Upper lobe of right lung (tissue), 1 donor: ENCODE data around the gene PEAK1. TPM values are rescaled to one million over a fixed set of nuclear protein-coding genes. Genes with fewer than 3 reads are reported as not detected.

Source experiments
- ATAC-seq: fragments of 200-7000 bp; cut with Tn5 transposase; one replicate; pipeline ENCODE4 v1.9.1; 2020; ENCODE audit warnings: mild to moderate bottlenecking, moderate library complexity
- DNase-seq: peaks from one replicate; pipeline ENCODE4 v3.0.0-alpha.2; 2020
- H3K27ac ChIP-seq: fragments of 200-600 bp; one replicate; pipeline ENCODE4 v1.8.0; 2022
- H3K27me3 ChIP-seq: fragments of 200-600 bp; one replicate; pipeline ENCODE4 v1.8.0; 2022; ENCODE audit warnings: mild to moderate bottlenecking
- H3K36me3 ChIP-seq: fragments of 200-600 bp; one replicate; pipeline ENCODE4 v1.8.0; 2022
- H3K4me1 ChIP-seq: fragments of 200-600 bp; one replicate; pipeline ENCODE4 v1.8.0; 2022
- H3K4me3 ChIP-seq: fragments of 200-600 bp; one replicate; pipeline ENCODE4 v1.8.0; 2022; ENCODE audit warnings: mild to moderate bottlenecking
- H3K9me3 ChIP-seq: fragments of 200-600 bp; one replicate; pipeline ENCODE4 v1.8.0; 2022
- intact Hi-C: fragments of 100-400 bp; cut with DNase I; formaldehyde crosslinking; loops from one replicate; pipeline ENCODE4 v1.11.0; 2022
- total RNA-seq: library from RNA; stranded (reverse); fragmentation: NEBNext Ultra II Directional; extraction: Animal tissue kit (Norgen Biotek cat#: 25700); gene quantifications from one replicate; pipeline ENCODE4 v1.2.1, GENCODE V29; 2021
- TF ChIP-seq, protein P1 (sequence below): fragments of 200-600 bp; IDR thresholded peaks from one replicate; pipeline ENCODE4 v1.8.0; 2022; ENCODE audit warnings: antibody characterized with exemption
- donor health status: DM: no; HTN: yes; CAD: no; lungs with severe emphysema.

The PEAK1 gene
- total RNA-seq, 1 donor from 2014 or later = 139 TPM

DNA sequence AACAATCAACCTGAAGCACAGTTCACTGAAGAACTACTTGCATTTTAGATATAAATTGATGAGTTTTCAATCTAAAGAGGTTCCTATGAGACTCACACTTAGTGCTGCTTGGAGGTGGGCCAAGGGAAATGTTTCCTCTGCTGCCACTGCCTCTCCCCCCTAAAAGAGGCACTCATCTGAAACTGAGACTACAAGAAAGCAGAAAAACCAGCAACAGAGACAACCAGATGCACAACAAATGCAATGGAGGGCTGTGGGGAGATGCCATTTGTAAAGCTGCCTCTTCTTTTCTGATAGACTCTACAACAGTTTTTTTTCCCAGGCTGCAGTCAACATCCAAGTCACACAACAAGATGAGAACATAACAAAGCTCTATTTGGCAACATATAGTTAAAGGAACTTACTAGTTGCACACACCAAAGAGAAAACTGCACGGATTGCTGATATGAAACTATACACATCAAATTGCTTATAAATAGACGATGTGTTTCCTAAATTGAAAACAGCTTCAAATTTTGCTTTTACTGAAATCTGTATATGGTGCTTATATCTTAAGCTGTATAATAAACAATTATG is 360.0 kb downstream of the PEAK1 start:
- Histone ChIP-seq H3K4me1 (peaks cover 49% of the 10 kb centered on the region), H3K9me3 (no peaks in the 10 kb centered on the region), H3K36me3 (no peaks in the 10 kb centered on the region), H3K27me3 (no peaks in the 10 kb centered on the region), H3K4me3 (no peak overlapping the region), H3K27ac (no peak overlapping the region)
- intact Hi-C loops = no loop called here
- DNase-seq (no peak), ATAC-seq (peak; percentile 35)
- TF ChIP-seq, protein P1, sequence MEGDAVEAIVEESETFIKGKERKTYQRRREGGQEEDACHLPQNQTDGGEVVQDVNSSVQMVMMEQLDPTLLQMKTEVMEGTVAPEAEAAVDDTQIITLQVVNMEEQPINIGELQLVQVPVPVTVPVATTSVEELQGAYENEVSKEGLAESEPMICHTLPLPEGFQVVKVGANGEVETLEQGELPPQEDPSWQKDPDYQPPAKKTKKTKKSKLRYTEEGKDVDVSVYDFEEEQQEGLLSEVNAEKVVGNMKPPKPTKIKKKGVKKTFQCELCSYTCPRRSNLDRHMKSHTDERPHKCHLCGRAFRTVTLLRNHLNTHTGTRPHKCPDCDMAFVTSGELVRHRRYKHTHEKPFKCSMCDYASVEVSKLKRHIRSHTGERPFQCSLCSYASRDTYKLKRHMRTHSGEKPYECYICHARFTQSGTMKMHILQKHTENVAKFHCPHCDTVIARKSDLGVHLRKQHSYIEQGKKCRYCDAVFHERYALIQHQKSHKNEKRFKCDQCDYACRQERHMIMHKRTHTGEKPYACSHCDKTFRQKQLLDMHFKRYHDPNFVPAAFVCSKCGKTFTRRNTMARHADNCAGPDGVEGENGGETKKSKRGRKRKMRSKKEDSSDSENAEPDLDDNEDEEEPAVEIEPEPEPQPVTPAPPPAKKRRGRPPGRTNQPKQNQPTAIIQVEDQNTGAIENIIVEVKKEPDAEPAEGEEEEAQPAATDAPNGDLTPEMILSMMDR = no peak

DNA sequence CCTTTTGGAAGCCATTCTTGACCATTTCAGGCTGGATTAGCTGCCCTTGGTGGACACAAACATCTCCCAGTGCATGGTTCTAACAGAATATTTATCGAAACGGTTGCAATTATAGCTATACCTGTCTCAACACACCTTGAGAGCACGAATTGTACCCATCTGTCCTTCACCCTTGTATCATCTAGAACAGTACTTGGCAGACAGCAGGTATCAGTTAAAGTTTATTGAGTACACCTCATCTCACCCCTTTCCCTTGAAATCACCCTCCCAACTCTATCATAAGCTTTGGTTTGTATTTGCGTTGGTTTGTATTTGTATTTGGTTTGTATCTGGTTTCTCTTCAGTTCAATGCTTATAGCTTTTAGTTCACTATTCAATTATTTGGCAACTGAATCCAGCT is 361.4 kb downstream of the PEAK1 start:
- intact Hi-C loops = no loop called here
- ATAC-seq (no peak), DNase-seq (no peak)
- no peak overlapping the region for H3K27ac ChIP-seq
- TF ChIP-seq, protein P1 = no peak
- H3K27me3 ChIP-seq = no peaks in the 10 kb centered on the region
- H3K4me1 ChIP-seq = peaks cover 35% of the 10 kb centered on the region
- no peak overlapping the region for H3K4me3 ChIP-seq
- no peaks in the 10 kb centered on the region for H3K9me3 ChIP-seq
- no peaks in the 10 kb centered on the region for H3K36me3 ChIP-seq

DNA sequence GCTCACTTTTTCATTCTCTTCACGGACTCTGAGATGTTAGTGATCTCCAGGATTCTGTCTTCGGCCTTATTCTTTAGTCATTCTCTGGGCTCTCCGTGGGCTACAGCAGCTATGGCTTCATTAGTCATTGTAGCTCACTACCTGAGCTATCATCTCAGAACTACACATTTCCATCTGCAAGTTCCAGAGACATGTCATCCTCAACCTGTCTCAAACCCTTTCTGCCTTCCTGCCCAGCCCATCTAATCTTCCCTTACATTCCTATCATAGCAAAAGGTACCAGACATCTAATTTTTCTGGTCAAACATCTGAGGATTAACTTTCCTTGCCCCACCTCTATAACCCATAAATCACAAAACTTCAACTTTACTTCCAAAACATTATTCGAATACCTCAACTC is 362.2 kb downstream of the PEAK1 start:
- no peak overlapping the region for H3K27ac ChIP-seq
- H3K4me1 ChIP-seq = peaks cover 30% of the 10 kb centered on the region
- H3K36me3 ChIP-seq = peaks cover 4% of the 10 kb centered on the region
- no peaks in the 10 kb centered on the region for H3K9me3 ChIP-seq
- ATAC-seq = no peak
- TF ChIP-seq, protein P1 = no peak
- no peaks in the 10 kb centered on the region for H3K27me3 ChIP-seq
- no peak overlapping the region for H3K4me3 ChIP-seq
- no peak for DNase-seq
- intact Hi-C loops = no loop called here

DNA sequence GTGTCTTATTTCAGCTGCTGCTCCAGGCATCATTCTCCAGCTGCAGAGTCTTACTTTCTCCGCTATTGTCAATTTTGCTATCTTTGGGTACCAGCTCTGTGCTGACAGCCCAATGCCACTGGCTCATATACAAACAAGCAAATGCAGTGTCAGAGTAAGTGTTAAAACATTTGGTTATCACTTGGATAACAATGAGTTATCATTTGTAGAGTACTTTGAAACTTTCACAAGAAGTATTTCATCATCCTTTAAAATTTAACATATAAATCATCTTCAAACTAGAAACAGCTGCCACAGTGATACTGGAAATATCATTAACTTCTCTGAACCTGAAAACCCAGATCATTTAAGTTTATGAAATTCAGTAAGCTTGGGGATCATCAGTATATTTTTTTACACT is 362.8 kb downstream of the PEAK1 start:
- Histone ChIP-seq H3K27ac (no peak overlapping the region), H3K9me3 (no peaks in the 10 kb centered on the region), H3K36me3 (peaks cover 10% of the 10 kb centered on the region), H3K4me1 (peaks cover 26% of the 10 kb centered on the region), H3K4me3 (no peak overlapping the region), H3K27me3 (no peaks in the 10 kb centered on the region)
- TF ChIP-seq, protein P1 = no peak
- ATAC-seq (no peak), DNase-seq (no peak)
- intact Hi-C loops = no loop called here

DNA sequence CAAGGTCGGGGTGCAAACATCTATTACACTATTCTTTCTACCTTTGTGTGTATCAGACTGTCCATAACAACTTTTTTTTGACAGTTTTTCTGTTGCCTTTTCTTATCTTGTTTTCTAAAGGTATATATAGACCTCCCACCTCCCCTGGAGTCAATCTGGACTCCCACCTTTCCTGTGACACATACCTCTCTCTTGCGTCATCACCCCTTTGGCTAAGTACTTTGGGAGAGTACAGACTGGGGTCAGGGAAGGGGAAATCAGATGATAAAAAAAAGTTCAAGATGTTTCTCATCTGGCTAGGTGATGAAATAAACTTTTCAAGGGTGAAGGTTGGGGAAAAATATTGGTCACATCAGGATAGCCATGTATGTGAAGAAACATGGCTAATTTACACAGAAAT is 366.2 kb downstream of the PEAK1 start:
- peak; percentile 46 for ATAC-seq
- Histone ChIP-seq H3K27me3 (no peaks in the 10 kb centered on the region), H3K9me3 (no peaks in the 10 kb centered on the region), H3K27ac (no peak overlapping the region), H3K36me3 (peaks cover 29% of the 10 kb centered on the region), H3K4me1 (no peaks in the 10 kb centered on the region), H3K4me3 (no peak overlapping the region)
- TF ChIP-seq, protein P1 = no peak
- DNase-seq = no peak
- intact Hi-C loops = no loop called here

GRCh38 chr15:77052556-77052955 is 367.3 kb downstream of the PEAK1 start:
- H3K36me3 ChIP-seq = peaks cover 35% of the 10 kb centered on the region
- H3K4me3 ChIP-seq = no peak overlapping the region
- H3K27me3 ChIP-seq = no peaks in the 10 kb centered on the region
- TF ChIP-seq, protein P1 = no peak
- no peaks in the 10 kb centered on the region for H3K9me3 ChIP-seq
- H3K27ac ChIP-seq = no peak overlapping the region
- DNase-seq = no peak
- no peak for ATAC-seq
- H3K4me1 ChIP-seq = no peaks in the 10 kb centered on the region
- intact Hi-C loops = no loop called here
